GM12892 (cell line): ENCODE data around the gene RETREG1.

Source experiments
- DNase-seq: peaks from one replicate; pipeline ENCODE4 v3.0.0; 2011; ENCODE audit not compliant: insufficient read length
- FAIRE-seq: peaks from 2 replicates; lab custom pipeline; 2011; peaks lifted over from hg19 to GRCh38; lab: Jason Lieb, UNC
- POLR2A ChIP-seq: IDR thresholded peaks from 2 replicates; pipeline ENCODE4 v1.6.1; 2011; ENCODE audit warnings: low read depth, low read length, control low read depth
- POLR2AphosphoS5 ChIP-seq: IDR thresholded peaks from 2 replicates; pipeline ENCODE4 v1.6.1; 2011; ENCODE audit warnings: low read depth, low read length, control low read depth
- TAF1 ChIP-seq: IDR thresholded peaks from 2 replicates; pipeline ENCODE4 v1.6.1; 2011; ENCODE audit warnings: low read depth, mild to moderate bottlenecking, control low read depth, low read length, borderline replicate concordance

The RETREG1 gene

DNA sequence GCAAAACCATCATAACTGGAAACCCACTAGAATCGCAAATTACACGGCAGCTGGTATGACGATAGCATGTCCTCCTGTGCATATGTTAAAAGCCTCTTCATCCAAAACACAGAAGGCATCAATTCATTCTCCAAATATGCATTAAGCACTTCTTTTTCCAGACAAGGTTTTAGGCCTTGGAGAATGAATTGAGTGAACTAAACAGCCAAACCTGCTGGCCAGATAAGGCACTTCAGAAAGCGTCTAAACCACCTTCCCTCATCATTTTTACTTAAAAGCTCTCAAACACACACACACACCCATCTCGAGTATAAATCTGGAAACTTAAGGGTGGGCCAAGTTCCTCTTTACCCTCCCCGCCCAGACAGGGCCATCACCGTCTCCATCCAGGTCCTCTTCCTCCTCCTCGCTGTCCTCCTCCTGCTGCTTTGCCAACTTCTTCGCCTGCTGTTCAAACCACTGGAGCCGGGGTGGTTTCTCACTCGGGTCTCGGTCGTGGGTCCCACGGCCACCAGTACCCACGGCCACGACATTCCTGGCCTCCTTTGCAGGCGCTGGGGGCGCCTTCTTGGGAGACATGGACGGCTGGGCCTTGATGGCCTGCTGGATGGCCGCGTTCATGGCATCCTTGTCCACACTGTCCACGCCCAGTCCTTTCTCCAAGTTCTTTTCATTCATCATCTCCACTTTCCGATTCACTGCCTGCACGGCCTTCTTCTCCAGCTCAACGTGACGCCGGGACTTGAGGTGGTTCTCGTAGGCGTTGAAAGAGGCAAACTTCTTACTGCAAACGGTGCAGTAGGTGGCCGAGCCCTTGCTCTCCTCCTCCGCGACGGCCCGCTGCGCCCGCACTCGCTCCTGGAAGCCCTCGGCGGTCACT is 151.9 kb downstream of the RETREG1 start:
- peak; percentile 27 for FAIRE-seq
- TF ChIP-seq POLR2A: no peak
- no peak for TF ChIP-seq TAF1
- no peak for TF ChIP-seq POLR2AphosphoS5
- DNase-seq: no peak

- DNase-seq: no peak
- FAIRE-seq: no peak
- TF ChIP-seq POLR2AphosphoS5 (no peak), TAF1 (no peak), POLR2A (no peak)
Observed at GRCh38 chr5:16464231-16464630, 152.6 kb downstream of the RETREG1 start.

GRCh38 chr5:16461782-16462181 is 155.0 kb downstream of the RETREG1 start:
- no peak for DNase-seq
- no peak for FAIRE-seq
- TF ChIP-seq POLR2A (no peak), POLR2AphosphoS5 (no peak), TAF1 (no peak)

GRCh38 chr5:16461026-16461425 is 155.8 kb downstream of the RETREG1 start:
- TF ChIP-seq POLR2A: no peak
- no peak for TF ChIP-seq TAF1
- no peak for TF ChIP-seq POLR2AphosphoS5
- FAIRE-seq (no peak), DNase-seq (no peak)

GRCh38 chr5:16459451-16459850 is 157.3 kb downstream of the RETREG1 start:
- TF ChIP-seq TAF1: no peak
- TF ChIP-seq POLR2AphosphoS5: no peak
- no peak for TF ChIP-seq POLR2A
- DNase-seq (no peak), FAIRE-seq (no peak)

DNA sequence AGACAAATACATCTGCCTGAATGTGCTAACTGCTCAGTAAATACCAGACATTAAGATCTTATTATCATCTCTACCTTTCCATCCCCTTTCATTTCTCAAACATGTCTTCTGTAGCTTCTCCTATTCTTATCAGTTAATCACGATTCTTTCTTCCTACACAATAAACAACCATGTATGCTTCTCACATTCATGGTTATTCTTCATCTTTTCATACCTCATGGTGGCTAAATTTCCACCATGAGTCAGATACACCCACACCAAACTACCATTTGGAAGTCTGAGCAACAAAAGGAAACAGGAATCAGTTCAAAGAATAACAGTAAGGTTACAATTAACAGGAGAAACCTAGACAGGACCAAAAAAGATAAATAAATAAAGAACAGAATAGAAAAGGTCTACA is 158.9 kb downstream of the RETREG1 start:
- DNase-seq (no peak), FAIRE-seq (no peak)
- TF ChIP-seq TAF1: no peak

- no peak for FAIRE-seq
- DNase-seq: no peak
- TF ChIP-seq POLR2AphosphoS5: no peak
- TF ChIP-seq TAF1: no peak
- TF ChIP-seq POLR2A: no peak
Observed at GRCh38 chr5:16457451-16457850, 159.3 kb downstream of the RETREG1 start.

DNA sequence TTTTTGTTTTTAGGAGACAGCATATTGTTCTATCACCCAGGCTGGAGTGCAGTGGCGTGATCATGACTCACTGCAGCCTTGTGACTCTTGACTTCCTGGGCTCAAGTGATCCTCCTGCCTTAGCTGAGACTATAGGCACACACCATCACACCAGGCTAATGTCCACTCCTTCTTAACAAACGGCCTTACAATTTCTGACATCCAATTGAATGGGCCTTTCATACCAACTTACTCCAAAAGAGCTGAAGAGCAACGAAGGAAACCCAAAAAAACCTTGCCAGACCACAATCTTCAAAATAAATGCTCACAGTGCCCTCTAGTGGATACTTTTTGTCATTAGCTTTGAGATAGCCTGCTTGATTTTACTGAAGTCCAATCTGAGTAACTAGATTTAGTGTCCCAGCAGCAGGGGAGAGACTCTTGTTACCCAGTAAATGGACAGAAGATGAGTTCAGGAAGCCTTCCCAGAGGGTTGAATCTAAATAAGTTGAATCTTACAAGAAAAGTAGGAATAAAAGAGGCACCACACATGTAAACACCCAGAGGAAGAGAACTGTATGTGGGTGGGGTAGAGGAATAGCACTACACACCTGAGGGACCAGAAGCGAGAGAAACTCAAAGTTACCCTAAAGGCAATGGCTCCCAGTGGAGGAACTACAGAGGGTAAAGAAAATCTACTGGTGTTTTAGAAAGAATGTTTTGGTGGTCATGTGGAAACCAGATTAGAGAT is 160.5 kb downstream of the RETREG1 start:
- peak; percentile 74 for FAIRE-seq

GRCh38 chr5:16455668-16456067 is 161.1 kb downstream of the RETREG1 start:
- FAIRE-seq: no peak
- no peak for DNase-seq
- TF ChIP-seq POLR2A: no peak
- TF ChIP-seq TAF1: no peak
- TF ChIP-seq POLR2AphosphoS5: no peak

More for the DNA sequence above, 160.5 kb downstream of the RETREG1 start:
- no peak for TF ChIP-seq POLR2AphosphoS5
- TF ChIP-seq POLR2A: no peak
- no peak for TF ChIP-seq TAF1
- DNase-seq: no peak

GRCh38 chr5:16454686-16455085 is 162.1 kb downstream of the RETREG1 start:
- TF ChIP-seq POLR2A (no peak), TAF1 (no peak), POLR2AphosphoS5 (no peak)
- DNase-seq (no peak), FAIRE-seq (no peak)

DNA sequence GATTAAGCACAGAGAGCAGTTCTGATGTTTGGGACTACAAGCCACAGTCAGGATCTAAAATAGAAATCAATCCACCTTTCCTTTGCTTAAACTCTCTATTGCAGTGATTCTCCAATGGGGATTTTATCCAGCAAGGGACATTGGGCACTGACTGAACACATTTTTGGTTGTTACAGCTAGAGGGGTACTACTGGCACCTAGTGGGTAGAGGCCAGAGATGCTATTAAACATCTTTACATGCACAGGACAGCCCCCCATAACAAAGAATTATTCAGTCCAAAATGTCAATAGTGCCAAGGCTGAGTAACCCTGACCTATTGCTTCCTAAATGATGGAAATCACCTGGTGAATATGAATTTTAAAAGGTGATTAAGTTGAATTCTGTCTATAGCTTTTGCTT is 163.2 kb downstream of the RETREG1 start:
- DNase-seq: no peak
- TF ChIP-seq TAF1 (no peak), POLR2AphosphoS5 (no peak)
- no peak for FAIRE-seq

DNA sequence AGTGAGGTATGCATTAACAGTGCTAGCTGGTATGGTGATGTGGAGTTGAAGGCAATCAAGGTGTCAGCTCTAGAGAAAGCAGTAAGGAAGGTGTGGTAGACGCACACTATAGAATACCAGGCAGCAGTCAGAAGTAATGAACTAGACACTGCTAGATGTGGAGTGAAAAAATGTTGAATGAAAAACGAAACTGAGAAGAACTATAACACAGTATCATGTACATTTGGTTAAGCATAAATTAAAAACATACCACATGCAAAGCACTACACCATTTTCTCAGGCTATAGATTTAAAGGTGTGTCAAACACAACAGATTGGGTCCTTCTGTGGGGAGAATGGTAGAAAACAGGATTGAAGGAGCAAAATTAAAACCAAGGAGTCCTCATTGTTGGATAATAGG is 166.6 kb downstream of the RETREG1 start:
- FAIRE-seq (no peak), DNase-seq (no peak)
- TF ChIP-seq TAF1 (no peak), POLR2A (no peak), POLR2AphosphoS5 (no peak)
